ENCODE data around the gene GOLGA3. TPM values are rescaled to one million over a fixed set of nuclear protein-coding genes. Genes with fewer than 3 reads are reported as not detected.
"Not testable (repeated sequence)": the region's sequence is repeated elsewhere in the genome, so short reads cannot be mapped to it uniquely, and the experiment has no call there.

GOLGA3 gene
- total and polyA plus RNA-seq, 2 experiments from 2014 or later: 12.2 to 50.8 TPM

DNA sequence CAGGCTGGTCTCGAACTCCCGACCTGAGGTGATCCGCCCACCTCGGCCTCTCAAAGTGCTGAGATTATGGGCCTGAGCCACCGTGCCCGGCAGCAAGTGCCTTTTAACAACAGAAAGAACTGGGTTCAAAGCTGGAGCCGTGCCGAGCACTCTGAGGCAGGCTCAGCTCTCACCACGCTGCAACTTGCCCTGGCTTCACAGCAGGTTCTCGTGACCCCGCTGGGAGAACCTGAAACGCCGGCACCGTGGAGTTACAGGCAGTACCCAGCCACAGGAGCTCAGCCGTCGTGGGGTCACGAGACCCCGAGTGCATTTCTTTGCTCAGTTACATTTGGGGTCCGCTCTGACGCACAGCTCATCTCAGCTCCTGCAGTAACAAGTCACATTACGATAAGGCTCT lies 14.4 kb downstream of the GOLGA3 start:
- TF ChIP-seq, protein P1, sequence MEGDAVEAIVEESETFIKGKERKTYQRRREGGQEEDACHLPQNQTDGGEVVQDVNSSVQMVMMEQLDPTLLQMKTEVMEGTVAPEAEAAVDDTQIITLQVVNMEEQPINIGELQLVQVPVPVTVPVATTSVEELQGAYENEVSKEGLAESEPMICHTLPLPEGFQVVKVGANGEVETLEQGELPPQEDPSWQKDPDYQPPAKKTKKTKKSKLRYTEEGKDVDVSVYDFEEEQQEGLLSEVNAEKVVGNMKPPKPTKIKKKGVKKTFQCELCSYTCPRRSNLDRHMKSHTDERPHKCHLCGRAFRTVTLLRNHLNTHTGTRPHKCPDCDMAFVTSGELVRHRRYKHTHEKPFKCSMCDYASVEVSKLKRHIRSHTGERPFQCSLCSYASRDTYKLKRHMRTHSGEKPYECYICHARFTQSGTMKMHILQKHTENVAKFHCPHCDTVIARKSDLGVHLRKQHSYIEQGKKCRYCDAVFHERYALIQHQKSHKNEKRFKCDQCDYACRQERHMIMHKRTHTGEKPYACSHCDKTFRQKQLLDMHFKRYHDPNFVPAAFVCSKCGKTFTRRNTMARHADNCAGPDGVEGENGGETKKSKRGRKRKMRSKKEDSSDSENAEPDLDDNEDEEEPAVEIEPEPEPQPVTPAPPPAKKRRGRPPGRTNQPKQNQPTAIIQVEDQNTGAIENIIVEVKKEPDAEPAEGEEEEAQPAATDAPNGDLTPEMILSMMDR (IDR thresholded peaks at IDR 0.05; ENCODE audit: low read depth, low read length): no peak
- no peak for DNase-seq (ENCODE audit: low read depth in 1 of 2, low spot score in 1 of 2)
- H3K27me3 ChIP-seq: no peaks in the 10 kb centered on the region
- H3K4me3 ChIP-seq: no peak overlapping the region
- no peaks in the 10 kb centered on the region for H3K9me3 ChIP-seq (ENCODE audit: low read depth)
- H3K4me1 ChIP-seq (ENCODE audit: low read depth): no peaks in the 10 kb centered on the region
- no peak overlapping the region for H3K27ac ChIP-seq
- H3K36me3 ChIP-seq: peaks cover 56% of the 10 kb centered on the region

- Histone ChIP-seq H3K4me1 (ENCODE audit: low read depth) (no peaks in the 10 kb centered on the region), H3K27me3 (no peaks in the 10 kb centered on the region), H3K36me3 (peaks cover 49% of the 10 kb centered on the region), H3K27ac (no peak overlapping the region), H3K9me3 (ENCODE audit: low read depth) (no peaks in the 10 kb centered on the region), H3K4me3 (no peak overlapping the region)
- no peak for DNase-seq (ENCODE audit: low read depth in 1 of 2, low spot score in 1 of 2)
- TF ChIP-seq, protein P1 (IDR thresholded peaks at IDR 0.05; ENCODE audit: low read depth, low read length): no peak
Observed at GRCh38 chr12:132813443-132813842, 15.2 kb downstream of the GOLGA3 start.

GRCh38 chr12:132812631-132813305 lies 15.9 kb downstream of the GOLGA3 start:
- H3K27me3 ChIP-seq: no peaks in the 10 kb centered on the region
- no peaks in the 10 kb centered on the region for H3K9me3 ChIP-seq (ENCODE audit: low read depth)
- H3K27ac ChIP-seq: no peak overlapping the region
- TF ChIP-seq, protein P1 (IDR thresholded peaks at IDR 0.05; ENCODE audit: low read depth, low read length): no peak
- no peak overlapping the region for H3K4me3 ChIP-seq
- DNase-seq (ENCODE audit: low read depth in 1 of 2, low spot score in 1 of 2): no peak
- peaks cover 49% of the 10 kb centered on the region for H3K36me3 ChIP-seq
- H3K4me1 ChIP-seq (ENCODE audit: low read depth): no peaks in the 10 kb centered on the region

DNA sequence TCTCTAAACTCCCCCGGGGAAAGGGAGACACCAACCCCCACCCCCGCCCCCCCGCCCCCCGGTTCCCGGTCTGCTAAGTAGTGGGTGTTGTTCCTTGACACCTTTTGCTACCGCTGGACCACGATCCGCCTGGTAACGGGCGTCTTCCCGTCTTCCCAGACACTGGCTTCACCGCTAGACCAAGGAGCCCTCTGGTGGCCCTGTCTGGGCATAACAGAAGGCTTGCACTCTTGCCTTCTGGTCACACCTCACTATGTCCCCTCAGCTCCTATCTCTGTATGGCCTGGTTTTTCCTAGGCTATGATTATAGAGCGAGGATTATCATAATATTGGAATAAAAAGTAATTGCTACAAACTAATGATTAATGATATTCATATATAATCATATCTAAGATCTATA lies 19.3 kb downstream of the GOLGA3 start:
- peak; percentile 12 to 44 for DNase-seq (ENCODE audit: low read depth in 1 of 2, low spot score in 1 of 2)
- not testable (repeated sequence) for H3K9me3 ChIP-seq (ENCODE audit: low read depth); H3K4me3 ChIP-seq; H3K27me3 ChIP-seq; H3K4me1 ChIP-seq (ENCODE audit: low read depth); H3K27ac ChIP-seq
- H3K36me3 ChIP-seq: peaks cover 39% of the 10 kb centered on the region
- TF ChIP-seq, protein P1 (IDR thresholded peaks at IDR 0.05; ENCODE audit: low read depth, low read length): peak; percentile 40

- H3K27me3 ChIP-seq: no peaks in the 10 kb centered on the region
- H3K27ac ChIP-seq: no peak overlapping the region
- no peaks in the 10 kb centered on the region for H3K9me3 ChIP-seq (ENCODE audit: low read depth)
- no peak for DNase-seq (ENCODE audit: low read depth in 1 of 2, low spot score in 1 of 2)
- TF ChIP-seq, protein P1 (IDR thresholded peaks at IDR 0.05; ENCODE audit: low read depth, low read length): no peak
- H3K36me3 ChIP-seq: peaks cover 37% of the 10 kb centered on the region
- no peaks in the 10 kb centered on the region for H3K4me1 ChIP-seq (ENCODE audit: low read depth)
- H3K4me3 ChIP-seq: no peak overlapping the region
Observed at GRCh38 chr12:132807295-132808092, 21.2 kb downstream of the GOLGA3 start.
